ENCODE results near the gene LRRFIP1. TPM values are rescaled to one million over a fixed set of nuclear protein-coding genes. Genes with fewer than 3 reads are reported as not detected.

The LRRFIP1 gene
- total and polyA plus RNA-seq, 2 of the 13 experiments (the other 11 are each of a cell fraction or from before 2014, with no cell fraction given), result 15.9 to 40.5 TPM

DNA sequence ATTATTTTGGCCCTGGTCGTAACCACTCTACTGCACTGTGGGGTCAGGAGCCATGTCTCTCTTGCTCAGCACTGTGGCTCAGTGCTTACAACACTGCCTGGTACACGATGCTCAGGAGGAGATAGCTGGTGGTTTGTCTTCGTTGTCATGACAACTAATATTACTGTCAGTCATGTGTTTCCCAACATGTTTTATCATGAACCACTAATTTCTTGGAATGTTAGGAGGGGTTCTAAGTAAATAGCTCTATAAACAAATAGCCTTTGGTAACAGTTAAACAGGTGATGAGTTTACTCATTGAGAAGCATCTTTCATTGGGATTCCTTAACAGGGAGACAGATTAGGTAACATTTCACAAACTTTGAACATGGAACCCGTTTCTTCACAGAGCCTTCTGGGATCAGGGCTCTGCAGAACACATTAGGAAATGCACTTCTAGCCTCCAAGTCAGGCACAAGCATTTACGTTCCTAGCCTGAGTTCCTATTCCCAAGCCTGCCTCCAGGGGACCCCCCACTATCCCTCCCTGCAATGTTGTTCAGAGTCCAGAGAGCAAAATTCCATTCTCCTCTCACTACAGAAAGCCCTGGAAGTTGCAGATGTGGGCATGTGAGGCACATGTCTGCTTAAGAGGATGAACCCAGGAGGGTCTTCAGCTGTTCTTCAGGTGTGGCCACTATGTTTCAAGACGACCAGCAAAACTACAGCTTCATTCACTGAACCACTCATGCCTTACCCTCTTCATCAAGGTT is 164.8 kb downstream of the LRRFIP1 start (continued):
- TF ChIP-seq, protein P1, sequence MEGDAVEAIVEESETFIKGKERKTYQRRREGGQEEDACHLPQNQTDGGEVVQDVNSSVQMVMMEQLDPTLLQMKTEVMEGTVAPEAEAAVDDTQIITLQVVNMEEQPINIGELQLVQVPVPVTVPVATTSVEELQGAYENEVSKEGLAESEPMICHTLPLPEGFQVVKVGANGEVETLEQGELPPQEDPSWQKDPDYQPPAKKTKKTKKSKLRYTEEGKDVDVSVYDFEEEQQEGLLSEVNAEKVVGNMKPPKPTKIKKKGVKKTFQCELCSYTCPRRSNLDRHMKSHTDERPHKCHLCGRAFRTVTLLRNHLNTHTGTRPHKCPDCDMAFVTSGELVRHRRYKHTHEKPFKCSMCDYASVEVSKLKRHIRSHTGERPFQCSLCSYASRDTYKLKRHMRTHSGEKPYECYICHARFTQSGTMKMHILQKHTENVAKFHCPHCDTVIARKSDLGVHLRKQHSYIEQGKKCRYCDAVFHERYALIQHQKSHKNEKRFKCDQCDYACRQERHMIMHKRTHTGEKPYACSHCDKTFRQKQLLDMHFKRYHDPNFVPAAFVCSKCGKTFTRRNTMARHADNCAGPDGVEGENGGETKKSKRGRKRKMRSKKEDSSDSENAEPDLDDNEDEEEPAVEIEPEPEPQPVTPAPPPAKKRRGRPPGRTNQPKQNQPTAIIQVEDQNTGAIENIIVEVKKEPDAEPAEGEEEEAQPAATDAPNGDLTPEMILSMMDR (CRISPR knock-in tag; IDR thresholded peaks at IDR 0.05), result peak; percentile 78
- TF ChIP-seq HMG20A (CRISPR knock-in tag; IDR thresholded peaks at IDR 0.05; ENCODE audit: borderline replicate concordance) (0 out of 2 replicates have a peak, but pooled peaks have one; percentile 9), GATAD2A (CRISPR knock-in tag; IDR thresholded peaks at IDR 0.05) (peak; percentile 58), ZNF644 (CRISPR knock-in tag; IDR thresholded peaks at IDR 0.05; ENCODE audit: low read depth) (peak; percentile 78), ZSCAN25 (CRISPR knock-in tag; IDR thresholded peaks at IDR 0.05) (peak; percentile 90), SMYD3 (CRISPR knock-in tag; IDR thresholded peaks at IDR 0.05) (no peak), CCAR2 (optimal IDR thresholded peaks at IDR 0.05; ENCODE audit: low read depth, low read length) (no peak), RFX1 (IDR thresholded peaks at IDR 0.05) (peak; percentile 60), IKZF1 (IDR thresholded peaks at IDR 0.05) (no peak), KDM6A (CRISPR knock-in tag; IDR thresholded peaks at IDR 0.05; ENCODE audit: low read depth) (peak; percentile 49; the same call in 1 of the 2 replicates), RARA (CRISPR knock-in tag; IDR thresholded peaks at IDR 0.05) (peak; percentile 16; the same call in 1 of the 2 replicates)
- TF ChIP-seq, protein P2, sequence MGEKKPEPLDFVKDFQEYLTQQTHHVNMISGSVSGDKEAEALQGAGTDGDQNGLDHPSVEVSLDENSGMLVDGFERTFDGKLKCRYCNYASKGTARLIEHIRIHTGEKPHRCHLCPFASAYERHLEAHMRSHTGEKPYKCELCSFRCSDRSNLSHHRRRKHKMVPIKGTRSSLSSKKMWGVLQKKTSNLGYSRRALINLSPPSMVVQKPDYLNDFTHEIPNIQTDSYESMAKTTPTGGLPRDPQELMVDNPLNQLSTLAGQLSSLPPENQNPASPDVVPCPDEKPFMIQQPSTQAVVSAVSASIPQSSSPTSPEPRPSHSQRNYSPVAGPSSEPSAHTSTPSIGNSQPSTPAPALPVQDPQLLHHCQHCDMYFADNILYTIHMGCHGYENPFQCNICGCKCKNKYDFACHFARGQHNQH (CRISPR knock-in tag; IDR thresholded peaks at IDR 0.05), result 0 out of 2 replicates have a peak, but pooled peaks have one; percentile 29
- TF ChIP-seq, protein P3, sequence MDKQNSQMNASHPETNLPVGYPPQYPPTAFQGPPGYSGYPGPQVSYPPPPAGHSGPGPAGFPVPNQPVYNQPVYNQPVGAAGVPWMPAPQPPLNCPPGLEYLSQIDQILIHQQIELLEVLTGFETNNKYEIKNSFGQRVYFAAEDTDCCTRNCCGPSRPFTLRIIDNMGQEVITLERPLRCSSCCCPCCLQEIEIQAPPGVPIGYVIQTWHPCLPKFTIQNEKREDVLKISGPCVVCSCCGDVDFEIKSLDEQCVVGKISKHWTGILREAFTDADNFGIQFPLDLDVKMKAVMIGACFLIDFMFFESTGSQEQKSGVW (CRISPR knock-in tag; IDR thresholded peaks at IDR 0.05; ENCODE audit: borderline replicate concordance), result no peak
- TF ChIP-seq, protein P4, sequence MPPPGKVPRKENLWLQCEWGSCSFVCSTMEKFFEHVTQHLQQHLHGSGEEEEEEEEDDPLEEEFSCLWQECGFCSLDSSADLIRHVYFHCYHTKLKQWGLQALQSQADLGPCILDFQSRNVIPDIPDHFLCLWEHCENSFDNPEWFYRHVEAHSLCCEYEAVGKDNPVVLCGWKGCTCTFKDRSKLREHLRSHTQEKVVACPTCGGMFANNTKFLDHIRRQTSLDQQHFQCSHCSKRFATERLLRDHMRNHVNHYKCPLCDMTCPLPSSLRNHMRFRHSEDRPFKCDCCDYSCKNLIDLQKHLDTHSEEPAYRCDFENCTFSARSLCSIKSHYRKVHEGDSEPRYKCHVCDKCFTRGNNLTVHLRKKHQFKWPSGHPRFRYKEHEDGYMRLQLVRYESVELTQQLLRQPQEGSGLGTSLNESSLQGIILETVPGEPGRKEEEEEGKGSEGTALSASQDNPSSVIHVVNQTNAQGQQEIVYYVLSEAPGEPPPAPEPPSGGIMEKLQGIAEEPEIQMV (CRISPR knock-in tag; IDR thresholded peaks at IDR 0.05; ENCODE audit: low read depth), result no peak
- TF ChIP-seq, protein P5, sequence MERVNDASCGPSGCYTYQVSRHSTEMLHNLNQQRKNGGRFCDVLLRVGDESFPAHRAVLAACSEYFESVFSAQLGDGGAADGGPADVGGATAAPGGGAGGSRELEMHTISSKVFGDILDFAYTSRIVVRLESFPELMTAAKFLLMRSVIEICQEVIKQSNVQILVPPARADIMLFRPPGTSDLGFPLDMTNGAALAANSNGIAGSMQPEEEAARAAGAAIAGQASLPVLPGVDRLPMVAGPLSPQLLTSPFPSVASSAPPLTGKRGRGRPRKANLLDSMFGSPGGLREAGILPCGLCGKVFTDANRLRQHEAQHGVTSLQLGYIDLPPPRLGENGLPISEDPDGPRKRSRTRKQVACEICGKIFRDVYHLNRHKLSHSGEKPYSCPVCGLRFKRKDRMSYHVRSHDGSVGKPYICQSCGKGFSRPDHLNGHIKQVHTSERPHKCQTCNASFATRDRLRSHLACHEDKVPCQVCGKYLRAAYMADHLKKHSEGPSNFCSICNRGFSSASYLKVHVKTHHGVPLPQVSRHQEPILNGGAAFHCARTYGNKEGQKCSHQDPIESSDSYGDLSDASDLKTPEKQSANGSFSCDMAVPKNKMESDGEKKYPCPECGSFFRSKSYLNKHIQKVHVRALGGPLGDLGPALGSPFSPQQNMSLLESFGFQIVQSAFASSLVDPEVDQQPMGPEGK (CRISPR knock-in tag; IDR thresholded peaks at IDR 0.05), result 0 out of 2 replicates have a peak, but pooled peaks have one; percentile 27

Data from HepG2 (cell line).